ENCODE data around the gene BCL7A.

The BCL7A gene

DNA sequence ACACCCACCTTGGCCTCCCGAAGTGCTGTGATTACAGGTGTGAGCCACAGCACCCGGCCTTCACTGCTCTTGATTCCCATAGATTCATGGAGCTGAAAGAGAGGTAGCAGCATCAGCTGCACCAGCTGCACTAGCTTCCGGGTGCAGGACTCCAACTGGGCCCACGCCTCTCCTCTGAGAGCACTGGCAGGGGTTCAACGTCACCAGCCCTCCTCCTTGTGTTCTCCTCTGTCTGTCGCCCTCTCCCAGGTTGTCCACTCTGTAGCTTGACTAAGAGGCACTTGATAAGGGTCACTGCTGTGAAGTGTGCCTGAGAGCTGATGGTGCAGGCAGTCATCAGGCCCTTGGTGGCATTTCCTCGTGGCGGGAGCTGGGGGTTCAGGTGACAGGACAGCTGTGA, 85.2 kb downstream of the BCL7A start:
- TF ChIP-seq, protein P1, sequence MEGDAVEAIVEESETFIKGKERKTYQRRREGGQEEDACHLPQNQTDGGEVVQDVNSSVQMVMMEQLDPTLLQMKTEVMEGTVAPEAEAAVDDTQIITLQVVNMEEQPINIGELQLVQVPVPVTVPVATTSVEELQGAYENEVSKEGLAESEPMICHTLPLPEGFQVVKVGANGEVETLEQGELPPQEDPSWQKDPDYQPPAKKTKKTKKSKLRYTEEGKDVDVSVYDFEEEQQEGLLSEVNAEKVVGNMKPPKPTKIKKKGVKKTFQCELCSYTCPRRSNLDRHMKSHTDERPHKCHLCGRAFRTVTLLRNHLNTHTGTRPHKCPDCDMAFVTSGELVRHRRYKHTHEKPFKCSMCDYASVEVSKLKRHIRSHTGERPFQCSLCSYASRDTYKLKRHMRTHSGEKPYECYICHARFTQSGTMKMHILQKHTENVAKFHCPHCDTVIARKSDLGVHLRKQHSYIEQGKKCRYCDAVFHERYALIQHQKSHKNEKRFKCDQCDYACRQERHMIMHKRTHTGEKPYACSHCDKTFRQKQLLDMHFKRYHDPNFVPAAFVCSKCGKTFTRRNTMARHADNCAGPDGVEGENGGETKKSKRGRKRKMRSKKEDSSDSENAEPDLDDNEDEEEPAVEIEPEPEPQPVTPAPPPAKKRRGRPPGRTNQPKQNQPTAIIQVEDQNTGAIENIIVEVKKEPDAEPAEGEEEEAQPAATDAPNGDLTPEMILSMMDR (IDR thresholded peaks at IDR 0.05; ENCODE audit: borderline replicate concordance, insufficient read depth, low read depth, low read length) = no peak
- H3K4me3 ChIP-seq (ENCODE audit: low read depth, low read length) = no peak overlapping the region

DNA sequence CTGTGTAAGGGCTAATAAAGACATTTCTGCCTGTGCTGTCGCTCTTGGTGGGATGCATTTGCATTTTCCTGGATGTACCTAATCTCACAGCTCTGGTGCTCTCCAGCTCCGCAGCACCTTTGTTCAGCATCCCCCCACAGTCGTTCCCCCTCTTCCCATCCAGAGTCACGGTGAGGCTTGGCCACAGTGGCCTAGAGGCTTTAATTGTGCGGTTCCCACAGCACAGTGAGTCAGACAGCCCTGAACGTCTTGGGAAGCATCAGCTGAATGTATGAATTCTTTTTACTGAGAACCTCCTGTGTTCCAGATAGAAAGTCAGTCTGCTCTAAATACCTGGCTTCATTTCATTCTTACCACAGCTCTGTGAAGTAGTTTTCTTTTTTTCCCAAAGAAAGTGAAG, 85.6 kb downstream of the BCL7A start:
- TF ChIP-seq, protein P1 (IDR thresholded peaks at IDR 0.05; ENCODE audit: borderline replicate concordance, insufficient read depth, low read depth, low read length) = no peak
- H3K4me3 ChIP-seq (ENCODE audit: low read depth, low read length) = no peak overlapping the region

DNA sequence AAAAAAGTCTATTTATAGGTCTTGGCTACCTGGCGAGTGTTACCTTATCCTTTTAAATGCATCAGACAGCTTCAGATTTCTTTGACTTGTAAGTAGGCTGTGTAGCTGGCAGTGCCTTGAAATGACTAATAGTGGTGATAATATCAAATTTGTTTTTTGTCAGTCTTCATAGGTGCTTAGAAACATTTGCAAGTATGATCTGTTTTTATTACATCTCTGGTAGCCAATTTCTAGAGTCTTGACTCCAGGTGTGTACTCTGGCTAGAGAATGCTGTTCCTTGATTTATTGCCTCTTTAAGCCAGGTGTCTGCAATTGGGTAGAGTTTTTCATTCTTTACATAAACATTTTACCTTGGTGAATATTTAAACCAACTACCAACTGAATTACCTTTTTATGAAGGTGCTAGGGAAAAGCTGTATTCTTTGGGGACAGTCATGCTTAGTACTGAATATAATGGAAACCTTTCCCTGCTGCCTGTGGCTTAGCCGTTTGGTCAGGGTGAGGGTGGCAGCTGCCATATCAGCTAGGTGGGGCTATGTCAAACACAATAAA, 89.5 kb downstream of the BCL7A start:
- TF ChIP-seq, protein P1 (IDR thresholded peaks at IDR 0.05; ENCODE audit: borderline replicate concordance, insufficient read depth, low read depth, low read length) = no peak
- no peak overlapping the region for H3K4me3 ChIP-seq (ENCODE audit: low read depth, low read length)

All from GM12875 (cell line).